Body of pancreas (tissue), 4 donors: ENCODE data around the gene TRAK2. TPM values are rescaled to one million over a fixed set of nuclear protein-coding genes. Genes with fewer than 3 reads are reported as not detected.

Experiments
- ATAC-seq: fragments of 150-250 bp; one replicate; pipeline ENCODE4 v1.9.1; 2016
- DNase-seq, 4 donors: peaks; one replicate each; pipeline ENCODE4 v3.0.0-alpha.2; 2019
- H3K27ac ChIP-seq, 4 donors: fragments of 200-600 bp; sonication (generic); 1 replicate in 3 of 4; 2 replicates in 1 of 4; pipeline versions ENCODE4 v1.5.1 to v1.6.1; 2016 to 2019; ENCODE audit warnings: mild to moderate bottlenecking in 1 of 4, mixed read lengths in 1 of 4, moderate library complexity in 1 of 4
- H3K27me3 ChIP-seq, 2 donors: fragments of 200-600 bp; sonication (generic); one replicate each; pipeline ENCODE4 v1.6.0; 2016; ENCODE audit warnings: mild to moderate bottlenecking in 1 of 2
- H3K36me3 ChIP-seq, 2 donors: fragments of 200-600 bp; sonication (generic); replicated peaks in 1 of 2; 2 replicates each; pipeline ENCODE4 v1.5.1; 2016; ENCODE audit warnings: low read depth in 2 of 2; ENCODE audit not compliant: insufficient read depth in 1 of 2
- H3K4me1 ChIP-seq: fragments of 200-600 bp; sonication (generic); one replicate; pipeline ENCODE4 v1.6.0; 2016
- H3K4me3 ChIP-seq, 2 donors: fragments of 200-600 bp; sonication (generic); 1 replicate in 1 of 2; 2 replicates in 1 of 2; pipeline ENCODE4 v1.5.1; 2016 to 2019
- H3K9me3 ChIP-seq, 3 donors: fragments of 200-600 bp; sonication (generic); 1 replicate in 2 of 3; 2 replicates in 1 of 3; pipeline ENCODE4 v1.5.1; 2016
- CTCF ChIP-seq, 7 experiments: fragments of 450-650 bp in 4 of 7; fragments of 200-600 bp in 3 of 7; sonication (generic) in 3 of 7; IDR thresholded peaks; one replicate each; pipeline ENCODE4 v1.5.1; 2016 to 2019; ENCODE audit warnings: antibody characterized with exemption in 7 of 7
- POLR2A ChIP-seq, 3 donors: fragments of 450-650 bp; IDR thresholded peaks; one replicate each; pipeline ENCODE4 v1.6.1; 2016; ENCODE audit warnings: antibody characterized with exemption in 3 of 3, mild to moderate bottlenecking in 2 of 3
- WGBS, 2 donors: methylation state at CpG; one replicate each; pipeline ENCODE4 v1.1.5; 2017; 5-methylcytosine and 5-hydroxymethylcytosine counted together
- intact Hi-C: fragments of 100-400 bp; cut with DNase I; formaldehyde crosslinking; loops from one replicate; pipeline ENCODE4 v1.15.1; 2023
- total RNA-seq, 2 donors: library from RNA; depleted of rRNA; stranded (reverse); fragments of >200 nt; gene quantifications; one replicate each; pipeline ENCODE4 v1.1.0, GENCODE V29; 2016

Gene TRAK2
- total RNA-seq, 2 donors from 2014 or later: 13.8 to 24.9 TPM

DNA sequence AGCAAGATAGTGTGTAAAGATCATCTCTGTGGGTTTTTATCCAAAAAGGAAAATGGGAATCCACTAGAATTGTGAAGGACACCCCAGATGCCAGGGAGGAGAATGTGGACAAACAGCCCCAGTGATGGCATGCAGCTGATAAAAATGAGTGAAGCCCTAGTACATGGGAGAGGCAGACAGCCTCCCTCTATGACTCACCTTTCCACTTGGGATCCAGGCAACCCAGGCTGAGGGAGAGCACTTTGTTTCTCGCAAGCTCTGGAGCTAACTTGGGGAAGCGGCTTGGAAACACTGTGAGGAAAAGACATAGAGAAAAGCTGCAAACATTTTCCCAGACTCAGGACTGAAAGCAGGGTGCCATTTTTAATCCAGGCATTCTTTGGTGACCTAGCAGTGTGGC lies 88.9 kb downstream of the TRAK2 start:
- H3K27me3 ChIP-seq: no peaks in the 10 kb centered on the region
- peaks cover under 1% of the 10 kb centered on the region for H3K4me1 ChIP-seq
- H3K9me3 ChIP-seq: no peaks in the 10 kb centered on the region
- WGBS, 2 donors: 97 to 100% methylated on average over 2 of the region's 2 CpGs
- no peak overlapping the region for H3K4me3 ChIP-seq
- intact Hi-C loops: no loop called here
- ATAC-seq (no peak), DNase-seq (no peak)
- no peak overlapping the region for H3K27ac ChIP-seq
- no peak for TF ChIP-seq POLR2A (IDR thresholded peaks at IDR 0.05)
- no peak for TF ChIP-seq CTCF (IDR thresholded peaks at IDR 0.05)
- H3K36me3 ChIP-seq: no peaks in the 10 kb centered on the region

GRCh38 chr2:201361078-201361733 lies 90.1 kb downstream of the TRAK2 start:
- Histone ChIP-seq H3K9me3 (no peaks in the 10 kb centered on the region), H3K27me3 (no peaks in the 10 kb centered on the region), H3K4me3 (no peak overlapping the region), H3K27ac (no peak overlapping the region), H3K4me1 (peaks cover 7% of the 10 kb centered on the region), H3K36me3 (no peaks in the 10 kb centered on the region)
- TF ChIP-seq CTCF (IDR thresholded peaks at IDR 0.05): no peak
- no peak for TF ChIP-seq POLR2A (IDR thresholded peaks at IDR 0.05)
- DNase-seq (no peak), ATAC-seq (no peak)
- WGBS, 2 donors: 72 to 85% methylated on average over 2 of the region's 2 CpGs
- intact Hi-C loops: no loop called here

DNA sequence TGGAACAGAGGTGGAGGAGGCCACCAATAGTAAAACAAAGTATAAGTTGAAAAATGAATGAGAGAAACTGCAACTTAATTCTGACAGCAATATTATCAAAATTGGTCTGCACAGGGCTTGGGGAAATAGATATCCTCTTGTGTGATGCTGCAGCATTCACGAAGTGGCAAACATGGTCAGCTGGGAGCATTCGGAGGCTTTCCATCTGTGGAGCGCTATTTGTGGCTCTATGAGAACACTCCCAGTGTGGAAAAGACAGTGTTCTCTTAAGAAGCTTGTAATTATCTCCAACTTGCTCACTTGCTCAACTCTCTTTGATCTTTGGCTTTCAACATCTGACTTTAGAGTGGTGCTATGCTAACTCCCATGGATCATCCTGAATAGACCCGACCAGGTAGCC lies 91.0 kb downstream of the TRAK2 start:
- Histone ChIP-seq H3K27ac (no peak overlapping the region), H3K9me3 (no peaks in the 10 kb centered on the region), H3K4me3 (no peak overlapping the region), H3K36me3 (no peaks in the 10 kb centered on the region), H3K27me3 (no peaks in the 10 kb centered on the region), H3K4me1 (peaks cover 7% of the 10 kb centered on the region)
- intact Hi-C loops: no loop called here
- WGBS, 2 donors: 92 to 94% methylated on average over 4 of the region's 4 CpGs
- ATAC-seq (no peak), DNase-seq (no peak)
- no peak for TF ChIP-seq CTCF (IDR thresholded peaks at IDR 0.05)
- no peak for TF ChIP-seq POLR2A (IDR thresholded peaks at IDR 0.05)

- no peak overlapping the region for H3K4me3 ChIP-seq
- intact Hi-C loops: loop anchor here (10.0 kb wide), 1 partner anchor 114 kb away; no protein-coding TSS in a partner anchor
- no peak overlapping the region for H3K27ac ChIP-seq
- no peak for TF ChIP-seq POLR2A (IDR thresholded peaks at IDR 0.05)
- no peak for TF ChIP-seq CTCF (IDR thresholded peaks at IDR 0.05)
- H3K27me3 ChIP-seq: no peaks in the 10 kb centered on the region
- H3K36me3 ChIP-seq: no peaks in the 10 kb centered on the region
- H3K4me1 ChIP-seq: peaks cover 7% of the 10 kb centered on the region
- ATAC-seq: no peak
- no peaks in the 10 kb centered on the region for H3K9me3 ChIP-seq
- DNase-seq: no peak
- WGBS, 2 donors: 88 to 96% methylated on average over 7 of the region's 7 CpGs
Observed at GRCh38 chr2:201358684-201359083, 92.6 kb downstream of the TRAK2 start.

DNA sequence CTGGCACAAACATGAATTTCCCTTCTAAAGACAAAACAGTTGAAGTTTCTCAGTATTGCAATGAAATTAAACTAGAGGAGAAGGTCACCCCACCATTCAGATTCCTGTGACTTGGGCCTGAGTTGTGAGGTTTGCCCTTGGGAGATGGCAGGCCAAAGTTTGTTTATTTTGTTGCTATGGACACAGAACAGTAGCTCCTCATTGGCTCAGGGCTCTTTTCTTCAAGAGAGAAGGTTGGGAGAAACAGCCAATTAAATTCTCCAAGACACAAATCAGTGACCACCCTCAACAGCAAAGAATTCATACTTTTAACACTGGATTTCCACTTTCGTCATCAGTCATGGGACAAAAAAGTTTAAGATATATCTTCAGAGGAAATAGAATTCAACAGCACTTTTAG lies 94.0 kb downstream of the TRAK2 start, which contains the start of gene FLACC1:
Gene FLACC1 (minus strand): TSS at position 125 of the 400 bp plus-strand sequence. CDS start 5,941 bp downstream, outside the sequence.
- no peak for TF ChIP-seq CTCF (IDR thresholded peaks at IDR 0.05)
- TF ChIP-seq POLR2A (IDR thresholded peaks at IDR 0.05): no peak
- H3K36me3 ChIP-seq: no peaks in the 10 kb centered on the region
- DNase-seq (peak; percentile 41 to 64 (median 48)), ATAC-seq (peak; percentile 96)
- H3K27ac ChIP-seq: no peak within 1 kb of the TSS
- 47 to 79% methylated on average over 1 of the region's 1 CpG for whole genome bisulfite sequencing, 2 donors
- intact Hi-C loops: loop anchor here (10.0 kb wide), 1 partner anchor 112 kb away; no protein-coding TSS in a partner anchor
- H3K4me1 ChIP-seq: peaks cover 7% of the 10 kb centered on the region
- H3K4me3 ChIP-seq: no peak within 1 kb of the TSS
- no peaks in the 10 kb centered on the region for H3K9me3 ChIP-seq
- no peaks in the 10 kb centered on the region for H3K27me3 ChIP-seq
